ENCODE results near the gene MS4A2. TPM values are rescaled to one million over a fixed set of nuclear protein-coding genes. Genes with fewer than 3 reads are reported as not detected.

Gene MS4A2
- total RNA-seq, 1 experiment from 2014 or later = not detected

DNA sequence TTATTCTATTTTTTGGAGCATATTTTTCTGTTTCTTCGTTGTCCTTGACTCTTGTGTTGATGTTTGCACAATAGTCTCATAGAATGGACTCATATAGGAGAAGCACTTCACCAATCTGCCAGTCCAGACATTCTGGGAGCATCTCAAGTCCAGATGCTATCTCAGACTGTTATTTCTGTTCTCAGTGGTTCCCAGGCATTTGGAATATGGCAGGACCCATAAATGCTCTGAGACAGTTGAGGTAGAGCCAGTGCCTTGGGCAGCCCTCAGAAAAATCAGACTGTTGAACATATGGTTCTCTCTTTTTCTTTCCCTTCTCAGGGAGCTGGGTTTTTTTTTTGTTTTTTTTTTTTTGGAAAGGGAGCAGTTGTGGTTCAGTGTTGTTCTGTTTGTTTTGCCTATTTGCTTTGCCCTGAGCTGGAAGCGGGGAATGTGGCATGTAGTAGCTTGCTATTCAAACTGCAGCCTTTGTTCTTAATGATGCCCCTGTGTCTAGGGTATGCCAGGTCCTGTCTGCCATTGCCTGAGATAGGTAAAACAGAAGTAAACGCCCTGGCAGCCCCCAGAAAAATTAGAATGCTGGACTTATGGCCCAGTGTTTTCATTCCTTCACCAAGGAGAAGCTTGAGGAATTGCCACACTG is 3.7 kb upstream of the MS4A2 start:
- ATAC-seq (no peak), DNase-seq (ENCODE audit: low read depth, low spot score) (no peak)
- no peaks in the 10 kb centered on the region for H3K36me3 ChIP-seq (ENCODE audit: control insufficient read depth in 1 of 2, insufficient read depth in 2 of 2, low read length in 2 of 2)
- no peak overlapping the region for H3K4me3 ChIP-seq (replicated peaks in 1 of 2; ENCODE audit: low read depth in 1 of 2, low read length in 2 of 2)
- H3K9me3 ChIP-seq (ENCODE audit: control insufficient read depth in 1 of 2, insufficient read depth in 1 of 2, low read depth in 1 of 2, low read length in 2 of 2) = no peaks in the 10 kb centered on the region
- H3K9ac ChIP-seq (ENCODE audit: low read length) = no peak overlapping the region
- TF ChIP-seq CEBPB (IDR thresholded peaks at IDR 0.05; ENCODE audit: low read depth) (no peak), MAX (IDR thresholded peaks at IDR 0.05) (no peak), ZFX (IDR thresholded peaks at IDR 0.05) (no peak), YY1 (IDR thresholded peaks at IDR 0.05; ENCODE audit: extremely low read depth, insufficient replicate concordance, low read depth, low read length) (no peak), REST (IDR thresholded peaks at IDR 0.05; ENCODE audit: low read depth) (no peak), ELF1 (IDR thresholded peaks at IDR 0.05; ENCODE audit: borderline replicate concordance, low read depth) (no peak), JUND (IDR thresholded peaks at IDR 0.05) (no peak), RAD21 (IDR thresholded peaks at IDR 0.05; ENCODE audit: low read depth) (no peak), POLR2AphosphoS5 (IDR thresholded peaks at IDR 0.05; ENCODE audit: low read depth, low read length) (no peak), SIN3A (IDR thresholded peaks at IDR 0.05; ENCODE audit: low read depth) (no peak), SRF (IDR thresholded peaks at IDR 0.05; ENCODE audit: low read depth) (no peak), CBX3 (IDR thresholded peaks at IDR 0.05; ENCODE audit: low read depth) (no peak), ZNF274 (IDR thresholded peaks at IDR 0.05; ENCODE audit: low read depth, low read length) (no peak), ZBTB33 (IDR thresholded peaks at IDR 0.05; ENCODE audit: extremely low read depth, insufficient replicate concordance, low read length) (no peak), EZH2 (IDR thresholded peaks at IDR 0.05) (no peak), EZH2phosphoT487 (IDR thresholded peaks at IDR 0.05; ENCODE audit: borderline replicate concordance) (no peak), FOSL1 (IDR thresholded peaks at IDR 0.05; ENCODE audit: low read depth) (no peak), POLR2A (IDR thresholded peaks at IDR 0.05; ENCODE audit: borderline replicate concordance, extremely low read depth, insufficient read depth, insufficient read length) (no peak)
- TF ChIP-seq, protein P1, sequence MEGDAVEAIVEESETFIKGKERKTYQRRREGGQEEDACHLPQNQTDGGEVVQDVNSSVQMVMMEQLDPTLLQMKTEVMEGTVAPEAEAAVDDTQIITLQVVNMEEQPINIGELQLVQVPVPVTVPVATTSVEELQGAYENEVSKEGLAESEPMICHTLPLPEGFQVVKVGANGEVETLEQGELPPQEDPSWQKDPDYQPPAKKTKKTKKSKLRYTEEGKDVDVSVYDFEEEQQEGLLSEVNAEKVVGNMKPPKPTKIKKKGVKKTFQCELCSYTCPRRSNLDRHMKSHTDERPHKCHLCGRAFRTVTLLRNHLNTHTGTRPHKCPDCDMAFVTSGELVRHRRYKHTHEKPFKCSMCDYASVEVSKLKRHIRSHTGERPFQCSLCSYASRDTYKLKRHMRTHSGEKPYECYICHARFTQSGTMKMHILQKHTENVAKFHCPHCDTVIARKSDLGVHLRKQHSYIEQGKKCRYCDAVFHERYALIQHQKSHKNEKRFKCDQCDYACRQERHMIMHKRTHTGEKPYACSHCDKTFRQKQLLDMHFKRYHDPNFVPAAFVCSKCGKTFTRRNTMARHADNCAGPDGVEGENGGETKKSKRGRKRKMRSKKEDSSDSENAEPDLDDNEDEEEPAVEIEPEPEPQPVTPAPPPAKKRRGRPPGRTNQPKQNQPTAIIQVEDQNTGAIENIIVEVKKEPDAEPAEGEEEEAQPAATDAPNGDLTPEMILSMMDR (IDR thresholded peaks at IDR 0.05 in 2 of 3, conservative IDR thresholded peaks at IDR 0.05 in 1 of 3; ENCODE audit: borderline replicate concordance in 1 of 3, insufficient read depth in 1 of 3, low read depth in 2 of 3, low read length in 2 of 3) = no peak
- TF ChIP-seq, protein P2, sequence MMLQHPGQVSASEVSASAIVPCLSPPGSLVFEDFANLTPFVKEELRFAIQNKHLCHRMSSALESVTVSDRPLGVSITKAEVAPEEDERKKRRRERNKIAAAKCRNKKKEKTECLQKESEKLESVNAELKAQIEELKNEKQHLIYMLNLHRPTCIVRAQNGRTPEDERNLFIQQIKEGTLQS (IDR thresholded peaks at IDR 0.05) = no peak
- H3K9me2 ChIP-seq (ENCODE audit: insufficient read depth) = no peaks in the 10 kb centered on the region
- RAD21 ChIA-PET (ENCODE audit: low non-redundant PET in 1 of 2, low total read pairs in 2 of 2, uncharacterized antibody in 2 of 2, unreplicated experiment in 2 of 2) = no interaction called here
- intact Hi-C loops (cut with micrococcal nuclease) = no loop called here
- no TSS peak for BruUV-seq (replicated peaks)
- CTCF ChIA-PET = no interaction called here
- POLR2A ChIA-PET = no interaction called here
- H3K27ac ChIP-seq (ENCODE audit: low read depth, low read length) = no peak overlapping the region
- H4K20me1 ChIP-seq (ENCODE audit: insufficient read depth) = no peaks in the 10 kb centered on the region
- no peak overlapping the region for H2AFZ ChIP-seq (ENCODE audit: low read depth, low read length, poor library complexity, severe bottlenecking)
- no peak overlapping the region for H3K4me2 ChIP-seq (ENCODE audit: low read length)
- no peaks in the 10 kb centered on the region for H3K79me2 ChIP-seq (ENCODE audit: insufficient read depth, low read length)
- H3K27me3 ChIP-seq (ENCODE audit: insufficient read depth, low read length) = no peaks in the 10 kb centered on the region
- H3K4me1 ChIP-seq (ENCODE audit: control insufficient read depth in 1 of 2, insufficient read depth in 2 of 2, low read length in 2 of 2) = no peaks in the 10 kb centered on the region

Data from HCT116 (cell line).